Glutamatergic neuron (in vitro differentiated cells): ENCODE data around the gene MFAP3L. TPM values are rescaled to one million over a fixed set of nuclear protein-coding genes. Genes with fewer than 3 reads are reported as not detected.

ENCODE experiments used
- DNase-seq: peaks from one replicate; pipeline ENCODE4 v3.0.0; 2022
- H3K27ac Mint-ChIP-seq: one replicate; pipeline ENCODE4 v1.8.0; 2020; ENCODE audit warnings: mild to moderate bottlenecking, mixed read lengths, inconsistent platforms; ENCODE audit not compliant: unreplicated experiment
- H3K27me3 Mint-ChIP-seq: one replicate; pipeline ENCODE4 v1.8.0; 2020; ENCODE audit warnings: mild to moderate bottlenecking, moderate library complexity, mixed read lengths, inconsistent platforms; ENCODE audit not compliant: unreplicated experiment
- H3K36me3 Mint-ChIP-seq: one replicate; pipeline ENCODE4 v1.8.0; 2020; ENCODE audit warnings: mild to moderate bottlenecking, mixed read lengths, inconsistent platforms; ENCODE audit not compliant: unreplicated experiment
- H3K4me1 Mint-ChIP-seq: one replicate; pipeline ENCODE4 v1.8.0; 2020; ENCODE audit warnings: mild to moderate bottlenecking, low read depth, mixed read lengths, inconsistent platforms; ENCODE audit not compliant: unreplicated experiment
- H3K4me3 Mint-ChIP-seq: one replicate; pipeline ENCODE4 v1.8.0; 2020; ENCODE audit warnings: mild to moderate bottlenecking, mixed read lengths, inconsistent platforms; ENCODE audit not compliant: unreplicated experiment
- H3K9me3 Mint-ChIP-seq: one replicate; pipeline ENCODE4 v1.8.0; 2020; ENCODE audit warnings: mild to moderate bottlenecking, moderate library complexity, mixed read lengths, inconsistent platforms; ENCODE audit not compliant: unreplicated experiment
- CTCF ChIP-seq: fragments of 200-600 bp; sonication (generic); IDR thresholded peaks from one replicate; pipeline ENCODE4 v1.5.0; 2021; ENCODE audit not compliant: partially characterized antibody, unreplicated experiment
- total RNA-seq: library from RNA; stranded (reverse); fragmentation: NEBNext Ultra II Directional; extraction: Animal tissue kit (Norgen Biotek cat#: 25700); gene quantifications from one replicate; pipeline ENCODE4 v1.2.1, GENCODE V29; 2021; ENCODE audit not compliant: unreplicated experiment

MFAP3L gene
- total RNA-seq, 1 donor from 2014 or later = 8.4 TPM

- Mint-ChIP-seq H3K9me3 (no peaks in the 10 kb centered on the region), H3K27ac (no peak overlapping the region), H3K27me3 (peaks cover 3% of the 10 kb centered on the region), H3K36me3 (no peaks in the 10 kb centered on the region), H3K4me1 (peaks cover 4% of the 10 kb centered on the region), H3K4me3 (no peak overlapping the region)
- DNase-seq = no peak
- no peak for TF ChIP-seq CTCF
Measured at GRCh38 chr4:170001011-170001744, 25.0 kb downstream of the MFAP3L start.

- TF ChIP-seq CTCF = no peak
- Mint-ChIP-seq H3K27me3 (peaks cover 3% of the 10 kb centered on the region), H3K27ac (no peak overlapping the region), H3K4me3 (no peak overlapping the region), H3K9me3 (no peaks in the 10 kb centered on the region), H3K4me1 (peaks cover 4% of the 10 kb centered on the region), H3K36me3 (no peaks in the 10 kb centered on the region)
- DNase-seq = no peak
Measured at GRCh38 chr4:169999923-170000322, 26.3 kb downstream of the MFAP3L start.

- DNase-seq = no peak
- Mint-ChIP-seq H3K4me3 (no peak overlapping the region), H3K9me3 (no peaks in the 10 kb centered on the region), H3K36me3 (no peaks in the 10 kb centered on the region), H3K27ac (no peak overlapping the region), H3K4me1 (peaks cover 4% of the 10 kb centered on the region), H3K27me3 (peaks cover 3% of the 10 kb centered on the region)
- no peak for TF ChIP-seq CTCF
Measured at GRCh38 chr4:169998981-169999380, 27.2 kb downstream of the MFAP3L start.

GRCh38 chr4:169996379-169997240, 29.6 kb downstream of the MFAP3L start:
- H3K4me1 Mint-ChIP-seq = peaks cover 4% of the 10 kb centered on the region
- H3K36me3 Mint-ChIP-seq = peaks cover 5% of the 10 kb centered on the region
- H3K27ac Mint-ChIP-seq = no peak overlapping the region
- no peaks in the 10 kb centered on the region for H3K9me3 Mint-ChIP-seq
- DNase-seq = no peak
- H3K4me3 Mint-ChIP-seq = no peak overlapping the region
- peaks cover 3% of the 10 kb centered on the region for H3K27me3 Mint-ChIP-seq
- TF ChIP-seq CTCF = no peak

- peaks cover 3% of the 10 kb centered on the region for H3K27me3 Mint-ChIP-seq
- H3K9me3 Mint-ChIP-seq = no peaks in the 10 kb centered on the region
- H3K27ac Mint-ChIP-seq = no peak overlapping the region
- no peak overlapping the region for H3K4me3 Mint-ChIP-seq
- H3K4me1 Mint-ChIP-seq = peaks cover 4% of the 10 kb centered on the region
- H3K36me3 Mint-ChIP-seq = peaks cover 5% of the 10 kb centered on the region
- no peak for DNase-seq
- TF ChIP-seq CTCF = no peak
Measured at GRCh38 chr4:169993531-169993930, 32.7 kb downstream of the MFAP3L start.
